Right renal cortex interstitium (tissue), 3 donors: ENCODE results near the gene CBX8. TPM values are rescaled to one million over a fixed set of nuclear protein-coding genes. Genes with fewer than 3 reads are reported as not detected.

Experiments
- DNase-seq, 3 donors: peaks; one replicate each; pipeline ENCODE4 v3.0.0-alpha.2; 2013; ENCODE audit warnings: low read depth in 3 of 3, low spot score in 2 of 3
- polyA plus RNA-seq, 3 donors: library from polyadenylated mRNA; unstranded; fragments of 120-200 nt; gene quantifications; one replicate each; pipeline ENCODE4 v1.2.1, GENCODE V29; 2013; ENCODE audit not compliant: insufficient read length in 3 of 3

CBX8 gene
- polyA plus RNA-seq, 3 donors, result 10.3 to 12.3 (median 10.3) TPM

DNA sequence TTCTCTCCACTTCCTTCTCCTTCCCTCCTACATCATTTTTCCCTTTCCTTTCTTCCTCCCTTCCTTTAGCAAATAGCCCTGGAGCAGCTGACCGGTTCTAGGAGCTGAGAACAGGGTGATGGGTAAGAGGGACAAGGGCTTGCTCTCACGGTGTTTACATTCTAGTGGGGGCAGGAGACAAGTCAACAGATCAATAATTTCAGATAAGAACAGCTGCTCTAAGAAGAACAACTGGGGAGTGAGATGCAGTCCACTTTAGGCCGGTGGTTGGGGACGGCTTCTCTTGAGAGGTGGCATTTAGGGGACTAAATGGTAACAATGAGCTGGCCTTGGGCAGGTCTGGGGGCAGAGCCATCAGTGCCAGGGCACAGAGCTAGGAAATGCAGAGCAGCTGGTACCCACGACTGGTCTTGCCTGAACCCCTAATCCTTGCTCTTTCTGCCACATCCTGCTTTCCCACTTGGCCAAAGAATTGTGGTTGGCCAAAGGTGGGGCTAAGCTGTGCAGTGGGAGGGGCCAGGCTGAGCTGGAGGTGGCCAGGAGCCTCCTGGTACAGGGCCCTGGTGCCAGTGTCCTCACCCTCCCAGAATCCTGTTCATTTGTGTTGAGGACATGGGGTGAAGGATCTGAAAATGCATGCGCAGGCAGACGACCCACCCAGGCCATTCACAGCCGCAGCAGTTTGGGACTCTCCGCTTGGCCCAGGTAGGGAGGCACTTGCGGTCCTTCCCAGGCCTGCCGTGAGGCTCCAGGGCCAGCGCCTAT is 24.6 kb upstream of the CBX8 start:
- no peak for DNase-seq

DNA sequence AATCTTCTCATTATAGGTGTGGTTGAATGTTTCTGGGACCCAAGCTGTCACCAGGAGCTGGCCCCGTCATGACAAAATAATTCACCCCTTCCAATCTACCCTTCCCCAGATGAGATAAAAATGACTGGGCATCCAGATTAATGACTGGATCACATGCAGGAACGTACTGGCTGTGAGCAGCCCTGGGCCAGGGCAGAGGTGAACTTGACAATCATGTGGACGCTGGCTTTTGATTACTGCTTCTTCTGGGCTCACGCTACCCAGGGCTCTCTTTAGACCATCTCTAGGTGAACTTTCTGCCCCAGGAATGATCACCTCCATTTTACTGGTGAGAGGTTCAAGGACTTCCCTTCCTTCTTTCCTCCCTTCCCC is 24.1 kb upstream of the CBX8 start:
- no peak for DNase-seq

DNA sequence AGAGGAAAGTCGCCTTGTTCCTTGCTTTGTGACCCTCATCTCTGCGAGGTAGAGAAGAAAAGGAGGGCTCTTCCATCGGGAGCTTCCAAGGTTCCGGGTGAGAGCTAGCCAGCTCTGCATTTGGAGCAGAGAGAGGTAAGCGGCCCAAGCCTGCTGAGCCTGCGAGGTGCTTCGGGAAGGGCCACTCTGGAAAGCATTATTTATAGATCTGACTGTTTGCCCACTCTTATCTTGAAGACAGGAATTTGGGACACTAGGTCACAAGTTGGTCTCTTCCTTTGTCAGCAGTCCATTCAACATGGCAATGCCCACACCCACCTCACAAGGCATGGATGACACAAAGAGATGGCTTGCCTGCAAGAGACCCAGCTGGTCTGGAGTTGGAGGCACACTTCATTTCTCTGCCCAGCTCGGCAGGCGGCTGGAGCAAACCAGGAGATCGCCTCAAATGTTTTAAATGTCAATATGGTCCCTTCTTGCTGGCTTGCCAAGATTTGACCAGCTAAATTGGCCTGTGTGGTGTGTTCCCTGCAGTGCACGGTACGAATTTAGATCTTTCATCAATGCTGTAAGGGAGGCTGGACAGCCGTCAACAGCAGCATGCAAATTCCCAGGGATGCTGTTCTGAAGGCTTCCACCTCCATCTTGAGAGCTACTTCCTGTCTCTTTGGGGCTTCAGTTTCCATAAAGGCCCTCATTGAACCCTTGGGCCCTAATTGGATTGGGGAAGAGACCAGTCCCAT is 22.8 kb upstream of the CBX8 start:
- no peak for DNase-seq

DNA sequence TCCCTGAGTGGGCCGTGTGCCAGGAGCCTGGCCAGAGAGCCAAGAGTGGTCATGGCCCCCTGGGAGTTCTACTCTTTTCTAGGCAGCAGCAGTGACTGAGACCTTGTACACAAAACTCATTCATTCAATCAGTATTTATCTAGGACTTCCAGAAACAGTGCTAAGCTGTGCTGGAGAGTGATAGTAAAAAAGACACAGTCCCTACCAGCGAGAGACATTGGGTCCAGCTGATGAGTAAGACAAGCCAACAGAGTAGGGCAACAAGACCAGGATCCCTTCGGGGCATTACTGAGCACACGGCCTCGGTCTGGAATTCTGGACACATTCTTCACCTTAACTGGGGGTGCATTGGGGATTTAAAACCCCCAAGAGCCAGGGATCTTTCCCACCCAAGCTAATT is 22.2 kb upstream of the CBX8 start:
- DNase-seq, result no peak

DNA sequence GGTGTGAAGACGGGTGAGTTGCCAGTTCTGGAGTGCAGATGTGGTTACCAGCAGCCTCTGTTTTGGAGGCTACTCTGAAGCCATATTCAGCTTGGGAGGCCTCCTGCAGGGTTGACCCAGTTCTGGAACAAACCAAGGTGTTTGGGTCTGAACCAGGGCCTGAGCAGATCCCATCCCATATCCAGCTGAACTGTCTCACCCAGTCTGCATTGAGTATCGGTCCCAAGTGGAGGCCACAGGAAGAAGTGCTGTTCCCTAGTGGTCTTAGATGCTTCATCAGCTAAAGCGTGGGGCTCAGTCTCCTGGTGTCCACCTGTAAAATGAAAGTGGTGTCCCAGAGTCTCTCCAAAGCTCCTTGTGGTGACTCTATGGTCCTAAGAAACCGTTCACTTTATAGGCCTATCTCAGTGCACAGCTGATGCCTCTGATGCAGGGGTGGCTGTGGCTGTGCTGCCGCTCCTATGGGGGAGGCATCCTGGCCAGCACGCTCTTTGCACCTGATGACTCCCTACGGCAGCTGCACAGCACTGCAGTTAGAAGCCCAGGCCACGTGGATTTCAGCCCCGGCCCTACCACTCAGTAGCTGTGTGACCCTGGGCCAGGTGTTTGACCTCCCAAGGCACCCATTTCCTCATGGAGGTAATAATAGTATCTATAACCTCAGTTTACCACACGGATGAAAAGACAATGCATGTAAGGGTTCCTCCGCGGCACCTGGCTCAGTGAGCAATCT is 21.3 kb upstream of the CBX8 start:
- no peak for DNase-seq

DNA sequence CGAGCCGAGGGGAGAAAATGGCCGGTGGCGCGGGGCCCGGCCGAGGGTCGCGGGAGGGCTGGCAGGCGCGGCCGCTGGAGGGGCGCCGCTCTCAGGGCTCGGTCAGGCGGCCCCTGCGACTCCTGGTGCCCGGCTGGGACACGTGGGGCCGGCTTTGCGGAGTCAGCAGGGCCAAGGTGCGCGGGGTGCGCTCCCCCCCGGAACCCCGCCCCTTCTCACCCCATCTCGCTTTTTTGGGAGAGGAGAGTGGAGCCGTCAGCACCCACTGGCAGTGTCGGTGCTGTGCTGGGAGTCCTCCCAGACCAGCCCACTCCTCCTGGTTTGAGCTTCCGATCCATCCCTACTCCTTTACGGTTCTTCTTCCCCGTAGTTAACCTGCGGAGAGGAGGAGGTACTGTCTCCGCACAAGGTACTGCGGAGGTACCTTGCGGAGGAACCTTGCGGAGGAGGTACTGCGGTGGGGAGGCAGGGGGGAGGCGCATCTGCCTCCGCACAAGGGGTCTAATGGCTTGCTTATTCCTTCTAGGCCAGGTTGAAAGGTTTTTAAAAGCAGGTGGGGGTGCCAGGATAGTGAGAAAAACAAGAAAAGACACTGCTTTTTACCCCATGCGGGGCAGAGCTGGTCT is 19.1 kb upstream of the CBX8 start:
- no peak for DNase-seq

DNA sequence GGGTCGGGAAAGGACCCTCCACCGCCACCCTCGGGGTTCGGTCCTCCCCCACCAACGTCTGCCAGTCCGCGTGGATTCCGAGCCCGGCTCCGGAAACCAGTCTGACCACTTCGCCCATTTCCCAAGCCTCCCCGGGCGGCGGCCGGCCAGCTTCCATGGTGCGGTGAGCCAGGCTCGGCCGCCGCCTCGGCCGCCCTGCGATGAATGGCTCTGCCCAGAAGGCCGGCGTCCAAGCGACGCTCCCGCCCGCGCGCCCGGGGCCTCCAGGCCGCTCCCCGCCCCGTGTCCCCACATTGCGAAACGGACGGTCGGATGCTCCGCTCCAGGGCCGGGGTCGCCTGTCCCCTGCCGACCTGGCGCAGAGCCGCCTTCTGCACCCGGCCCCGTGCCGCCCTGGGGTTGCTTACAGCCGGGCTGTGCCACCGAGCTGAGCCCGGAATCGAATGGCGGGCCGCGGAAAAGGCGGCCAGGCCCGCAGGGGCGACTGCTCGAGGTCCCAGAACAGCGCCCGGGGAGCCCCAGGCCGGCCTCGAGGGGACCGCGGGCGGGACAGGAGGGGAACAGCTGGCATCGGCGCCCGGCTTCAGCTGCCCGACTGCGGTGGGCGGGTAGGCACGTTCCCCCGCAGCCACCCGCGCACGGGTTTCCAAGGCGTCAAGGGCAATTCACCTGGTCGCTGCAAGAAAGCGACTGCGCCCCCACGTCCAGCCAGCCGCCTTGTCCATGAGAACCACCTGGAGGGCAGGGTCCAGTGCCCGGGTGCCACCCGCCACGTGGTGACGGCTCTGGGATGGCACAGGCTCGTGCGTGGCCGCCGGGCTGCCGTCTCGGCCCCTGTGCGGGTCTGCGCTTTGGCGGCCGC is 18.3 kb upstream of the CBX8 start:
- no peak for DNase-seq

DNA sequence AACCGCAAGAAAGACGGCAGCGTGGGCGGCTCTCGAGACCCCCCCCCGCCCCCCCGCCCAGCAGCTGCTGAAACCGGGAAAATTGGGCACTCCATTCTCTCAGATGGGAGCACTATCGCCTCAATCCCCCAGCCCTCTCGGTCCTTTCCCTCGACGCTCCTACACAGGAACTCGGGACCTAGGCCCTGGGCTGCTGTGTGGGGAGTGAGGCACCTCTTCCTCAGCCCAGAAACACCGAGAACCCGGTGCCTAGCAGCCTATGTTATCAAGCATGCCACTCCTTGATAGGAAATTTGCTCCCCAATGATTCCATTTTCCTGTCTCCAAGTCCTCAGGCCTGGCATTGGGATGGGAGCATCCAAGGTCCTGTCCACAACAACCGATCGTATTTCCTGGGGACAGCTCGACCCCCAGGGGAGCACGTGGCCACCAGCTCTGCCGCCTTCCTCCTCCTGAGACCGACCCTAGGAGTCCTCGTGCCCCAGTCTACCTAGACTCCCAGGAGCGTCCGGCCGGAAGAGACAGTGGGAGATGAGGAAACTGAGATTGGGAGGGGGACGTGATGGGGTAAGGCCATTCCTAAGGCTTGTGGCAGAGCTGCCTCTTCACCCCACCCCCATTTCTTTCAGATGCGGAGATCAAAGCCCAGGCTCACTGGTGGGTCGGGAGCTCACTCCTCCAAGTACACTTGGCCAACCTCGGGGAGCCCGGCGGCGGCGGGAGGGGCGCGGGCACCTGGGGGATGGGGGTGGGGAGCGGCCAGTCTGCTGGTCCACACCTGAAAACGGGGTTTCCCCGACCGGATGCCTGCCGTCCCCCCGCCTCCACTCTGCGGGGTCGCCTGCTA is 17.5 kb upstream of the CBX8 start:
- DNase-seq, result no peak

DNA sequence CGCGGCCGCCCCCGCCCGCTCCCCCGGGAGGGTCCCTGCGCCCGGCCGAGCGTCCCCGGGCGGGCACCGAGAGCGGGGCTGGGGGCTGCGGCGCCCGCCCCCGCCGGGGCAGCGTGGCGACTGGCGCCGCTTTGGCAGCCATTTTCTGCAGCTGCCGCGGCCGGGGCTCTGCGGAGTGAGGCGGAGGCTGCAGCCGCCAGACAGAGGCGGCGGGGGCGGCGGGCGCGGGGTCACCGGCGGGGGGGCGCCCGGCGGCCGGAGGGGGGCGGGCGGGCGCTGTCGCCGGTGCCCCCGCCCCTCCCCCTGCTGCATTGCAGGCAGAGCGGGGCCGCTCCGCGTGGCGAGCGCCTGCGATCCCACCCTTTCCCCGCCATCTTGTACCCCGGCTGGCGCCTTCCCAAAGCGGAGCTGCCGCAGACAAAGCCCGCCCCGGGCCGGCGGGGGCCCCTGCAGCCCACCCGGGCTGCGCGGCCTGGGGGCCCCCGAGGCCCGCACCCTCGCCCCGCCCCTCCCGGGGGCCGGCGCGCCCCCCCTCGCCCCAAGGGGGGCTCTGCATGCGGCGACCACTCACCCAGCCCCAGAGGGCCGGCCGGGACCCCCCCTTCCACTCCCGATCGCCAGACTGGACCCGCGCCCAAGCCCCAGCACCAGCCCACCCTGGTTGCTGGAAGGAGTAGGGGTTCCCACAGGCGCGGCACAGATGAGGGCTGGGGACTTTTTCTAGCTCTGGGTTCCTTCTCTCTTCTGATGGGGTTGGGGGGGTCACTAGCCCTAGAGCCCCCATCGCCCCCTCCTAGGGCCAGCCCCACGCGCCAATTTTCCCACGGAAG is 16.6 kb upstream of the CBX8 start:
- no peak for DNase-seq

DNA sequence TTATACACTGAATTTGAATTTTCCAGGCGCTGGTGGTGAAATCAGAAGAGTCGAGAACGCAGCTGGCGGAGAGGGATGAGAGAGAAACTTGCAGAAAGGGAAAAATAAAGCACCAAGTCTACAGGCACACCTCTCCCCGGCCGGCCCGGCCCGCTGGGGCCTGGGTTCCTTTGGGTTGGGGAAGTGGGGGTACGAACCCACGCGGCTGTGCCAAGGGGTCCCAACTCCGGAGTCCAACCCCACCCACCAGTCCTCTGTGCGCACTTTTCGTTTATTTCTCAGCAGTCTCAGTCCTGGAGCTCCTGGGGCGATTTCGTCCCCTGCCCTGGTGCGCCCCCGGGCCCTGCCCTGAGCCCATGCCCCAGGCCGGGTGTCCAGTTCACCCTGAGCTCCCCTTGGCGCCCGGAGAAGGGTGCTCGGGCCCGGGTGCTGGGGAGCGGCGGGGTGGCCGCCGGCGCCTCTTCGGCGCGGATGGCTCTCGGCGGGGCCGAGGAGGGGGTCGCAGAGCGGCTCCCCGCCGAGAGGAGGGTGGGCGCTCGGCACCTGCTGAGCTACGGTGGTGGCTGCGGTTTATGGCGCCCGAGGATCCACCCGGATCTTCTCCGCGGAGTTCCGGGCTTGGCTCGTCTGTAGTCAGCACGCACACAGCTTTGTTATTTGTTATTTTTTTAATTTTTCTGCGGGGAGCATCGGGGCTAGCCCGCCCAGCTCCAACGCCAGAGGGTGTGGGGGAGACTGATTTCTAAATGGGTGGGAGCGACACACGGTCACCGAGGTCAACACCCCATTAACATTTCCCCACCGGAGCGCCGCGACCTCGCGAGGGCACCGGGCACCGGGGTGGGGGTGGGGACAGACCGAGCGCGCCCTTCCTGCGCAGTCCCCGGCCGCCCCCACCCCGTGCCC is 15.7 kb upstream of the CBX8 start:
- no peak for DNase-seq

DNA sequence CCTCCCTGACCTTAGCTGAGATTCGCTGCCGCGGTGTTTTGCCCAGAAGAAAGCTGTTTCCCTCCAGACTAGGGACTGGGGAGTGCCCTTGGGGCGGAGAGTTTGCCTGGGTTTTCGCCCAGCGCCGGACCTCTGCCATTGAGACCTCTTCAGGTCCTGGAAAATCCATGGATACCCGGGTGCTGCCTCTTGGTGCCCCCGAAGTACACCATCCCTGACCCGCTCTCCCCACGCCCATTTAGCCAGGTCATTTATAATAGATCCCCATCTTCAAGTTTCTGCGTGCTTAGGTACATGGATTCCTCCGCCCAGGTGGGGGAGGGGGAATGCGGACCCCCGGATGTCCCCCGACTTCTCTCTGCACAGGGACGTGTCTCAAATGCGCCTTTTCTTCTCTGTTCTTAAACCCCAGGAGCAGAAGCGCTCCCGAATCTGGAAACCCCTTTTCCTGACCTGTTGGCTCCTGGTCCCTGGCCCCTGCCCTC is 15.0 kb upstream of the CBX8 start:
- DNase-seq, result no peak

DNA sequence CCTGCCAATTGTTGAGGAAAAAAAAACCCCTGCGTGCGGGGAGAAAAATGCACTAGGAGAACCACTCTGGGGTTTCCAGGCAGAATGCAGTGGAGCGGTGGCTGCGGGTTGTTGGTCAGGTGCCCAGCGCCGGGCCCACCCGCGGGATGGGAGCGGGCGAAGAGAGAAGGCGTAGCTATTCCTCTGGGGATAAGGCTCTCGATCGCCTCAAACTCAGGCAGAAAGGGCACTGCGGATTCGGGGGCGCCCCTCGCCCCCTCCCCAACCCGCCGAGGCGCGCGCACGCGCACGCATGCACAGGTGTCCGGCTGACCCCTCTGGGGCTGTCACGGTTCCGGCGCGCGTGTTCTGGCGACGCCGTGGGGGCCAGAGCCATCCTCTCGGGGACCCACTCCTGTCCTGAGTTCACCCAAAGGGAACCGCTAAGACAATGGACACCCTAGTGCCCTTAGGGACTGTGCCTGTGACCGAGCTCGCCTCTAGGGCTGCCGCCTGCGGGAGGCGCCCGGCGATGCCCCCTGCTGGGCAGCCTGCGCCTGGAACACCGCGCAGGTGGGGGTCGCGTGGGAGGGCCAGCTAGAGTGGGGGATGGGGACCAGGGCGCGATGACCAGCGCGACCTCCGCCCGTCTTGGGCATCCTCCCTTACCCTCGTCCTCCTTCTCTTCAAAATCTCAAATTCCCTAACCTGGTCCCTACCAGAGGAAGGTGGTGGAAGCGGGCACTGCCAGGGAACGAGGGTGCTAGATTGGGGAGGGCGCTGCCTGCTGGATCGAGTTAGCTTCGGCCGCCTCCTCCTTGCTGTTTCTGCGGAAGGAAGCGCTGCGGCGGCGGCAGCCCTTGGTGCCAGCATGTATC is 14.4 kb upstream of the CBX8 start:
- DNase-seq, result no peak

DNA sequence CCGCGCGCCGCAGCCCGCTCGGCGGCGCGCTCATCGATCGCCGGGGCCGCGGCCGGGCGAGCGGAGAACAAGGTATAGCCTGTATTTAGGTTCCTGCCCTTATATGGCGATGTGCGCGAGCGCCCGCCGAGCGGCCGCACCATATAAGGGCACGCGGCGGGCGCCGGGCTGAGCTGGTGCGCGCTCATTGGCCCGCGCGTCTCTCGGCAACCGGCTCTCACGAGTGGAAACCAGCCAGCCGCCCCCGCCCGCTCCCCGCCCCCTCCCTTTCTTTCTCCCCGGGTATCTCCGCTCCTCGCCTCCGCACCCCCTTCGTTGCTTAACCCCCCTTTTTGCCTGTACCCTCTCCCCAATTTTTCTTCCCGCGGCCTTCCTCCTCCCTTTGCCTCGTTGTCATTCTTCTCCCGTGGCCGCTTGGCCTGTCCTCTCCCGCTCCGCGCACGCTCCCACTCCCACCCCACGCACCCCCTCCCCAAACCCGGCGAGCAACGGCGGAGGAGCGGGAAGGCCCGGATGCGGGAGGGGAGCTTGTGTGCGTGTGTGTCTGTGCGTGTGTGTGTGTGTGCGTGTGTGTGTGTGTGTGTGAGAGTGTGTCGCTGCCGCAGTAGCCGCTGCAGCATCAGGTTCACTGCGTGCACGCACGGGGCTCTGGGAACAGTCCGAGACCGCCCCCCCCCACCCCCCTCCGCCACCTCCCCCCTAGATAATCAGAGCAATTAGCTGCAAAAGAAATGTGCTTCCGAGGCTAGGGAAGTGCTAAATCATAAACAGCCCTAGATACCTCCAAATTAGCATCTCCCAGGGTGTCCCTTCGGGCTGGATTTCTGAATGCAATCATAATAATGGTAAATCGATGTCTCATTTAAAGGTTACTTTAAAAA is 13.5 kb upstream of the CBX8 start:
- DNase-seq, result no peak

DNA sequence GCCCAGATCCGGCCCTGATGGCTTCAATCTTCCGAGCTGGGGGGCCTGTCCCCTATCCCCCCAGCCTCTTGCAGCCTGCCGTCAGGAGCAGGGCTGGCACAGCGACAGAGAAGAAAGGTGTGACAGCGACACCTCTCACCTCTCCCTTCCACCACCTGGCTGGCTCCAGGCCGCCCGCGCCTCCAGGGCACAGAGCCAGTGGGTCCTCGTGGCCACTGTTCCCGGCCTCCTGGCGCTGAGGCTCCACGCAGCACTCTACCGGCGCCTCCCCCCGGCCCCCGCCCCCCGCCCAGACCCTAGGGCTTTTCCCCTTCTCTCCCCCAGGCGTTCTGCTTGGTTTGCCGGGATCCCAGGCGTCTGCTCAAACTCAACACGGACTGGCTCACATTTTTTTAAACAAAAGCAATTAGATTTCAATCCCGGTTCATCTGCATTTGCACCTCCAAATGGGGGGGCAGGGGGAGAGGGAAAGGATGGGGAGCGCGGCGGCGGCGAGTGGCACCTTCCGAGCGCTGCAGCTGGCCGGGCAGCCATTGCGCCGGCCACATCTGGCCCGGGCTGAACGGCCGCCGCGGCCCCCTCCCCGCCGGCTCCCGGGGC is 12.8 kb upstream of the CBX8 start:
- DNase-seq, result no peak
